Activated naive CD8-positive, alpha-beta T cell treated with anti-CD3 and anti-CD28 coated beads, Interleukin-2, amount 50 U/mL, for 24 hours (primary cell): ENCODE data around the gene SPOCK2.
A peak's percentile ranks its signal among the peaks of the same experiment; 100 is the strongest.

Source experiments
- ATAC-seq: fragments of 150-1000 bp; cut with Tn5 transposase; one replicate; pipeline ENCODE4 v1.10.0; 2021
- DNase-seq: peaks from one replicate; pipeline ENCODE4 v3.0.0; 2021
- H3K27ac Mint-ChIP-seq: one replicate; pipeline ENCODE4 v1.8.0; 2021; ENCODE audit warnings: mild to moderate bottlenecking, mixed read lengths
- H3K27me3 Mint-ChIP-seq: one replicate; pipeline ENCODE4 v1.8.0; 2021; ENCODE audit warnings: mixed read lengths
- H3K36me3 Mint-ChIP-seq: one replicate; pipeline ENCODE4 v1.8.0; 2021; ENCODE audit warnings: low read depth, mixed read lengths
- H3K4me1 Mint-ChIP-seq: one replicate; pipeline ENCODE4 v1.8.0; 2021; ENCODE audit warnings: mixed read lengths
- H3K4me3 Mint-ChIP-seq: one replicate; pipeline ENCODE4 v1.8.0; 2021; ENCODE audit warnings: mild to moderate bottlenecking, moderate library complexity, mixed read lengths
- H3K9me3 Mint-ChIP-seq: one replicate; pipeline ENCODE4 v1.8.0; 2021; ENCODE audit warnings: mixed read lengths

Gene SPOCK2

DNA sequence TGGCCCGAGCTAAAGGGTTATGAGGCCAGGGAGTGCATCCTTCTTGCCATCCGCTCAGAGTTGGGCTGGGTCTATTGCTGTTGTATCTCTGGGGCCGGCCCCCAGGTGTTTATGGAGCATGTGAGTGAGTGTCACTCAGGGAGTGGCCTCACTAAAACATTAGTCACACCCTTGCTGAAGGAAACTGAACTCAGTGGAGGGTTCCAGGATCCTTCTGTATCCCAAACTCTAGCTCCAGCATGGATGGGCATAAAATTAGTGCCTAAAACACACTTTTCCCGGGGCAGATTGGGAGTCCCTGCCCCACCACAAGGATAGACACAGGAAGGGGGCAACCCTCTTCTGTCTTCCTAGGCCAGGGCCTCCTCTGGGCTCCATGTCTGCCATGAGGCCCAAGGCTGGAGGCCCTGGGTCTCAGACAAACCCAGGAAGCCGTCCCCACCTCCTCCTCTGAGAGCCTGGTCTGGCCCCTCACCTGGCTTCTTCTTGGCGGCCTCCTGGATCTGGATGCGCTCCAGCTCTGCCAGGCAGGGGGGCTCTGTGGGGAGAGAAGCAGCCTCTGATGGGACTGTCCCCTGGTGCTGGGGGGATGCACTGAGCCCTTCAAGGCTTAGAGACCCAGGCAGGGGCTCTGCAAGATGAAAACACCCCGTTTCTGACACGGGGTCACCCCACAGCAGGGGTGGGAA is 24.5 kb downstream of the SPOCK2 start:
- peaks cover 21% of the 10 kb centered on the region for H3K36me3 Mint-ChIP-seq
- H3K27ac Mint-ChIP-seq = peak overlapping the region; percentile 41
- peaks cover 25% of the 10 kb centered on the region for H3K4me1 Mint-ChIP-seq
- no peaks in the 10 kb centered on the region for H3K27me3 Mint-ChIP-seq
- DNase-seq (no peak), ATAC-seq (no peak)
- H3K4me3 Mint-ChIP-seq = no peak overlapping the region
- no peaks in the 10 kb centered on the region for H3K9me3 Mint-ChIP-seq

- DNase-seq = no peak
- no peak overlapping the region for H3K27ac Mint-ChIP-seq
- H3K4me1 Mint-ChIP-seq = peaks cover 30% of the 10 kb centered on the region
- ATAC-seq = no peak
- H3K4me3 Mint-ChIP-seq = no peak overlapping the region
- no peaks in the 10 kb centered on the region for H3K9me3 Mint-ChIP-seq
- no peaks in the 10 kb centered on the region for H3K27me3 Mint-ChIP-seq
- peaks cover 21% of the 10 kb centered on the region for H3K36me3 Mint-ChIP-seq
These were observed 25.3 kb downstream of the SPOCK2 start for GRCh38 chr10:72062832-72063702.

- Mint-ChIP-seq H3K36me3 (peaks cover 21% of the 10 kb centered on the region), H3K9me3 (no peaks in the 10 kb centered on the region), H3K4me3 (no peak overlapping the region), H3K4me1 (peaks cover 30% of the 10 kb centered on the region), H3K27ac (no peak overlapping the region), H3K27me3 (no peaks in the 10 kb centered on the region)
- DNase-seq = no peak
- no peak for ATAC-seq
These were observed 26.0 kb downstream of the SPOCK2 start for GRCh38 chr10:72062382-72062781.

DNA sequence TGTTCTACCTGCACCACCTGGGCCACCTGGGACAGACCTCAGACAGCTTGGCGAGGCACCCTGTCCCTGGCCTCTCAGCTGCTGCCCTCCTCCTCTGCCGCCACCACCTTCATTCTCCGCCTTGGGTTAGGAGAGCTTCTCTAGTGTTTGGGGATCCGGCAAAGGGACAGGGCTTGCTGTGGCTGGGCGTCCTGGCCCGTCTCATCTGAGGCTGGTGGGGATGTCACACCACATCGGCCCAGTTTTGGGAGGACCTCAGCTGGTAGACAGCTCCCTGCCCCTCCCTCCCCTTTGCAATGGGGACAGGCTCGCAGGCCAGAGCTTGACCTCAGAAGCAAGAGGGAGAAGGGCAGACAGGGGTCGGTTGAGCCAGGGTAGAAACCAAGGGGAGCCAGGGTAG is 26.4 kb downstream of the SPOCK2 start:
- Mint-ChIP-seq H3K36me3 (peaks cover 21% of the 10 kb centered on the region), H3K27me3 (no peaks in the 10 kb centered on the region), H3K4me3 (no peak overlapping the region), H3K9me3 (no peaks in the 10 kb centered on the region), H3K4me1 (peaks cover 30% of the 10 kb centered on the region), H3K27ac (no peak overlapping the region)
- no peak for DNase-seq
- ATAC-seq = no peak

DNA sequence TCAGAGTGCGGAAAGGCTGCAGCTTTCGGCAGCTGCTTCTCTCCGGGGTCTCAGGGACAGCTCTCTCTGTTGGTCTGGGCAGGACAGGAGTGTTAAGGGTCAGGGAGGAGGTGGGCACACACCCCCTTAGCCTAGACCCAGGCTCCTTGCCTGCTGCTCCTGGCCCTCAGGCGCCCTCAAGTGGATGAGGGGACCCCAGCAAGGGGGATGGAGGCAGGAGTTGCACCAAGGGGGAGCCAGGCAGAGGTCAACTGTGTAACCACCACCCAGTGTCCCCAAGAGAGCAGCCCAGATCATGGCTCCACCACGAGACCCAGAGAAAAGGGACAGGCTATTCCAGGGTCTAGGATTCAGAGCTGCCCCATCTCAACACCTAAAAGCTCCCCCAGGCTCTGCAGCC is 26.9 kb downstream of the SPOCK2 start:
- DNase-seq (no peak), ATAC-seq (no peak)
- H3K4me1 Mint-ChIP-seq = peaks cover 30% of the 10 kb centered on the region

DNA sequence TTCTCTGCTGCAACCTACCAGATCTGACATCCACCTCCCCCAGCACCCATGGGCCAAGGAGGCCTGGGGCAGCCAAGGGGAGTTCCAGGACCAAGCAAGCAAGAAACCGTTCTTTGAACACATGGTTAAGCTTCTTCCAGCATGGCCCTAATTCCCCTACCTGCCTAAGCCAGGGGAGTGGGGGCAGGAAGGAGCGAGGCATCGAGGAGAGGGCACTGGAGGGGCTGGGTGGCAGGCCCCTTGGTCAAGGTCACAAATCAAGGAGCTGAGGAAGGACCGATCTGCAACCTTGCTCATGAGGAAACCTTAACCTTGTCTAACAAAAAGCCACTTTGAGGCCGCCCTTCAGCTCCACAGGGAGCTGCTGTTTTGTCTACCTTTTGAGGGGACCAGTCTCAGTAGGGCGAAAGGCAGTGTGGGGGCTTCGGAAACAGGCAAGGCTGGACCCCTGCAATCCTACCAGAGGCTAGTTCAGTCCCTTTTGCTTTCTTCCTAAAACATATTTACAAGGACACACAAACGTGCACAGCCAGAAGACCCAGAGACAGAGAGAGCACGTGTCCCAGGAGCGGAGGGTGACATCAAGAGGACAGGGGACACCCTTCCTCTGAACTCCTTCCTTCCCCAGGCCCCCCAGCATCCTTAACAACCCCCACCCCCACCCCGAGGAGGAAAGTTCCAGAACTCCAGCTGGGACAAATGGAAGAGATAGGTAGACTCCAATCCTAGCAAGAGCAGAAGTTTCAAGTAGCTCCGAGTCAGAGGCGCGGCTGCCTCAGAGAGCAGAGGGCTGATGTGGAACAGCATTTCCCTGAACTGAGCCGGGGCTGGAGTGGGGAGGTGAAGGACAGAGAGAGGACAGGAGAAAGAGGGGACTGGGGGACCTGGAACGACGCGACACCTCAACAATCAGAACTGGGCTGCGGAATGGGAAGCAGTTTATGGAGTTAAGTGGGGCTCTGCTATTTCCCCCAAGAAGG is 28.2 kb downstream of the SPOCK2 start:
- DNase-seq (no peak), ATAC-seq (no peak)
- Mint-ChIP-seq H3K4me1 (peaks cover 26% of the 10 kb centered on the region), H3K9me3 (no peaks in the 10 kb centered on the region), H3K4me3 (no peak overlapping the region), H3K36me3 (peaks cover 14% of the 10 kb centered on the region), H3K27me3 (no peaks in the 10 kb centered on the region), H3K27ac (peak overlapping the region; percentile 80)

More for the DNA sequence above, 26.9 kb downstream of the SPOCK2 start:
- Mint-ChIP-seq H3K4me3 (no peak overlapping the region), H3K27me3 (no peaks in the 10 kb centered on the region), H3K36me3 (peaks cover 20% of the 10 kb centered on the region), H3K9me3 (no peaks in the 10 kb centered on the region), H3K27ac (peak overlapping the region; percentile 59)

- ATAC-seq (peak; percentile 66), DNase-seq (peak; percentile 56)
- no peak overlapping the region for H3K4me3 Mint-ChIP-seq
- H3K27ac Mint-ChIP-seq = peak overlapping the region; percentile 80
- no peaks in the 10 kb centered on the region for H3K9me3 Mint-ChIP-seq
- H3K4me1 Mint-ChIP-seq = peaks cover 31% of the 10 kb centered on the region
- H3K27me3 Mint-ChIP-seq = no peaks in the 10 kb centered on the region
- H3K36me3 Mint-ChIP-seq = peaks cover 11% of the 10 kb centered on the region
These were observed 29.1 kb downstream of the SPOCK2 start for GRCh38 chr10:72058989-72059842.

DNA sequence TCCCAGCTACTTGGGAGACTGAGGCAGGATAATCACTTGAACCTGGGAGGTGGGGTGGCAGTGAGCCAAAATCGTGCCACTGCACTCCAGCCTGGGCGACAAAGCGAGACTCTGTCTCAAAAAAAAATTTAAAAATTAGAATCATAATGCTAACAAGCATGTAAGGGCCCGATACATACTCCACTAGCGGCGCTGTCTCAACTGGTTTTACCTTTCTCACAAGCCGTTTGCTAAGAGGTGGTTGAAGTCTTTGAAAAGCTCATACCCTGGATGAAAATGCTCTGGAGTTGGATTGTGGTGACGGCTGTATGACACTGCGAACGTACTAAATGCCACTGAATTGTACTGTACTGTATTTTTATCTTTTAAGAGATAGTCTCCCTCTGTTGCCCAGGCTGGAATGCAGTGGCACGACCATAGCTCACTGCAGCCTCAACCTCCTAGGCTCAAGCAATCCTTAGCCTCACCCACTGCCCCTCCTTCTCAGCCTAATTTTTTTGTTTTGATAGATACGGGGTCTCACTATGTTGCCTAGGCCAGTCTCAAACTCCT is 29.9 kb downstream of the SPOCK2 start:
- Mint-ChIP-seq H3K4me1 (peaks cover 29% of the 10 kb centered on the region), H3K27ac (peak overlapping the region; percentile 80), H3K4me3 (no peak overlapping the region), H3K27me3 (no peaks in the 10 kb centered on the region), H3K36me3 (peaks cover 7% of the 10 kb centered on the region), H3K9me3 (no peaks in the 10 kb centered on the region)
- DNase-seq (no peak), ATAC-seq (no peak)

- no peak overlapping the region for H3K4me3 Mint-ChIP-seq
- peaks cover 29% of the 10 kb centered on the region for H3K4me1 Mint-ChIP-seq
- no peak overlapping the region for H3K27ac Mint-ChIP-seq
- ATAC-seq (no peak), DNase-seq (no peak)
- H3K36me3 Mint-ChIP-seq = peaks cover 4% of the 10 kb centered on the region
- no peaks in the 10 kb centered on the region for H3K27me3 Mint-ChIP-seq
- no peaks in the 10 kb centered on the region for H3K9me3 Mint-ChIP-seq
These were observed 31.2 kb downstream of the SPOCK2 start for GRCh38 chr10:72056932-72057751.

GRCh38 chr10:72056113-72056512 is 32.2 kb downstream of the SPOCK2 start:
- Mint-ChIP-seq H3K4me1 (peaks cover 29% of the 10 kb centered on the region), H3K27me3 (no peaks in the 10 kb centered on the region), H3K27ac (no peak overlapping the region), H3K36me3 (no peaks in the 10 kb centered on the region), H3K9me3 (no peaks in the 10 kb centered on the region), H3K4me3 (no peak overlapping the region)
- ATAC-seq (no peak), DNase-seq (no peak)

GRCh38 chr10:72053690-72054089 is 34.7 kb downstream of the SPOCK2 start:
- no peak overlapping the region for H3K27ac Mint-ChIP-seq
- H3K9me3 Mint-ChIP-seq = no peaks in the 10 kb centered on the region
- DNase-seq (no peak), ATAC-seq (no peak)
- H3K4me1 Mint-ChIP-seq = peaks cover 25% of the 10 kb centered on the region
- H3K36me3 Mint-ChIP-seq = peaks cover 4% of the 10 kb centered on the region
- H3K4me3 Mint-ChIP-seq = no peak overlapping the region
- no peaks in the 10 kb centered on the region for H3K27me3 Mint-ChIP-seq

DNA sequence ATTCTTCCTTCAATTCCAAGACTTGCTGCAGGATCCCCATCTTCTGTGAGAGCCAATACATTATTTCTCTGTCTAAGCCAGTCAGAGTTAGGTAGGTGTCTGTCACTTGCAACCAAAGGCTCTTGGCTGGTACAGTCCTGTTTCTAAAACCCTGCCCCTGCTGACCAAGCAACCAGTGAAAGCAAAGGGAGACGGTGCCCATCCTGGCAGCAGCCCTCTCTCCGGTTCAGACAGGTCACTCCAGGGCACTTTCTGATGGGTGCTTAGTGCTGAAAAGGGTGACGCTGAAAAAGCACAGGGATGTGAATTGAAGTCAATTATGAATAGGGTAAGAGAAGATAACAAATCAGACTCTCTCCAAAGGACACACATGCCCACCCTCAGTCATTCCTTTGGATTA is 37.5 kb downstream of the SPOCK2 start:
- H3K9me3 Mint-ChIP-seq = no peaks in the 10 kb centered on the region
- no peak overlapping the region for H3K4me3 Mint-ChIP-seq
- H3K27ac Mint-ChIP-seq = no peak overlapping the region
- ATAC-seq (no peak), DNase-seq (no peak)
- peaks cover 4% of the 10 kb centered on the region for H3K36me3 Mint-ChIP-seq
- H3K27me3 Mint-ChIP-seq = no peaks in the 10 kb centered on the region
- peaks cover 28% of the 10 kb centered on the region for H3K4me1 Mint-ChIP-seq
